ENCODE measurements around the gene KLHL18.

DNA sequence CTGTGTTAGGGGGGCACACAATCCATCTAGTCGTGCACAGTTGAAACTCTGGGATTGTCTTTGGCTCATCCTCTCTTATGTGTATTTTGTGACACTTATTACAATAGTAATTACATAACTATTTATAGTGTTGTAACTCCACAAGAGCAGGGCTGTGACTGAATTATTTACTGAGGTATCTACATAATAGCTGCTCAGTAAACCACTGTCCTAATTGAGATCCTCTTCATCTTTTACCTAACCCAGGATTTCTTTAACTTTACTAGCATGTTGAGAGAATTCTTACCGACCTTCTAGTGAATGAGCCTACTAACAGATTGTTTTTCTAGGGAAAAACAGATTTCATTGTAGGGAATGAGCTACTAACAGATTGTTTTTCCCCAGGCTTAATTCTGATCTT is 11.1 kb downstream of the KLHL18 start:
- TF ChIP-seq, protein P1, sequence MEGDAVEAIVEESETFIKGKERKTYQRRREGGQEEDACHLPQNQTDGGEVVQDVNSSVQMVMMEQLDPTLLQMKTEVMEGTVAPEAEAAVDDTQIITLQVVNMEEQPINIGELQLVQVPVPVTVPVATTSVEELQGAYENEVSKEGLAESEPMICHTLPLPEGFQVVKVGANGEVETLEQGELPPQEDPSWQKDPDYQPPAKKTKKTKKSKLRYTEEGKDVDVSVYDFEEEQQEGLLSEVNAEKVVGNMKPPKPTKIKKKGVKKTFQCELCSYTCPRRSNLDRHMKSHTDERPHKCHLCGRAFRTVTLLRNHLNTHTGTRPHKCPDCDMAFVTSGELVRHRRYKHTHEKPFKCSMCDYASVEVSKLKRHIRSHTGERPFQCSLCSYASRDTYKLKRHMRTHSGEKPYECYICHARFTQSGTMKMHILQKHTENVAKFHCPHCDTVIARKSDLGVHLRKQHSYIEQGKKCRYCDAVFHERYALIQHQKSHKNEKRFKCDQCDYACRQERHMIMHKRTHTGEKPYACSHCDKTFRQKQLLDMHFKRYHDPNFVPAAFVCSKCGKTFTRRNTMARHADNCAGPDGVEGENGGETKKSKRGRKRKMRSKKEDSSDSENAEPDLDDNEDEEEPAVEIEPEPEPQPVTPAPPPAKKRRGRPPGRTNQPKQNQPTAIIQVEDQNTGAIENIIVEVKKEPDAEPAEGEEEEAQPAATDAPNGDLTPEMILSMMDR (IDR thresholded peaks at IDR 0.05) = no peak
- TF ChIP-seq POLR2A (IDR thresholded peaks at IDR 0.05) = no peak

All from lower leg skin (tissue), 3 donors.